ENCODE results near the gene OGFRL1. TPM values are rescaled to one million over a fixed set of nuclear protein-coding genes. Genes with fewer than 3 reads are reported as not detected.

OGFRL1 gene
- total and polyA plus RNA-seq, 2 donors (not counting 1 experiment from before 2014, with no cell fraction given): 6.4 to 31.6 TPM

DNA sequence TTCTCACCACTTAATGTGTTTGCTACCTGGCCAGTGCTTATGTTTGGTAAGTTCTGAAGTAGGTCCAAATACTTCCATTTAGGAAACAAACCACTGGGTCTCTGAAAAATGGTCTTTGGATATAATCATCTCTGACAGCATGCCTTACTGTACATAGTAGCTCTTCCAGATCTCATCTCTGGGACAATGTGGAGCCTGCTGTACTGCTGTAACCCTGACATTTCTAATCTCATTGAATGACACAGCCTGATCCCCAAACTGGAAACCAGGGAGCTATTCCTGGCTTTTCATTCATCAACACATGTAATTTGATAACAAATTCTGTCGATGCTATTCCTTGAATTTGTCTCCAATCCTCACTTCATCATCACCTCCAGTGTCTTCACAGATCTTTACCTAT lies 23.5 kb downstream of the OGFRL1 start:
- Histone ChIP-seq H3K9ac (ENCODE audit: low read length) (no peak overlapping the region), H3K4me3 (ENCODE audit: control extremely low read depth in 1 of 5, extremely low read depth in 1 of 5, insufficient read depth in 1 of 5, low read depth in 2 of 5, low read length in 4 of 5) (no peak overlapping the region), H4K20me1 (ENCODE audit: control insufficient read depth, insufficient read depth, low read length, poor library complexity, severe bottlenecking) (no peaks in the 10 kb centered on the region), H3K4me2 (replicated peaks; ENCODE audit: low read depth, low read length, poor library complexity, severe bottlenecking) (no peak overlapping the region), H3K4me1 (ENCODE audit: control insufficient read depth in 2 of 2, insufficient read depth in 2 of 2, low read length in 2 of 2) (no peaks in the 10 kb centered on the region), H3K27ac (ENCODE audit: low read length in 2 of 2) (no peak overlapping the region), H3K27me3 (replicated peaks in 1 of 4; ENCODE audit: control extremely low read depth in 1 of 4, control insufficient read depth in 3 of 4, insufficient read depth in 4 of 4, low read length in 3 of 4) (no peaks in the 10 kb centered on the region), H3K9me3 (ENCODE audit: control extremely low read depth in 1 of 3, control insufficient read depth in 2 of 3, insufficient read depth in 1 of 3, low read length in 2 of 3) (no peaks in the 10 kb centered on the region), H3K36me3 (replicated peaks in 1 of 2; ENCODE audit: control extremely low read depth in 1 of 2, control insufficient read depth in 1 of 2, extremely low read depth in 1 of 2, insufficient read depth in 2 of 2, low read length in 1 of 2) (no peaks in the 10 kb centered on the region), H3K79me2 (ENCODE audit: control insufficient read depth, insufficient read depth, low read length) (no peaks in the 10 kb centered on the region), H2AFZ (ENCODE audit: insufficient read depth, low read depth, low read length, poor library complexity, severe bottlenecking) (no peak overlapping the region)
- H3K27ac Mint-ChIP-seq: no peak overlapping the region
- H3K4me3 Mint-ChIP-seq: no peak overlapping the region
- intact Hi-C loops (cut with micrococcal nuclease): no loop called here
- no peaks in the 10 kb centered on the region for H3K9me3 Mint-ChIP-seq (ENCODE audit: insufficient read depth)
- POLR2A ChIA-PET: no interaction called here
- no peaks in the 10 kb centered on the region for H3K27me3 Mint-ChIP-seq
- TF ChIP-seq, protein P1, sequence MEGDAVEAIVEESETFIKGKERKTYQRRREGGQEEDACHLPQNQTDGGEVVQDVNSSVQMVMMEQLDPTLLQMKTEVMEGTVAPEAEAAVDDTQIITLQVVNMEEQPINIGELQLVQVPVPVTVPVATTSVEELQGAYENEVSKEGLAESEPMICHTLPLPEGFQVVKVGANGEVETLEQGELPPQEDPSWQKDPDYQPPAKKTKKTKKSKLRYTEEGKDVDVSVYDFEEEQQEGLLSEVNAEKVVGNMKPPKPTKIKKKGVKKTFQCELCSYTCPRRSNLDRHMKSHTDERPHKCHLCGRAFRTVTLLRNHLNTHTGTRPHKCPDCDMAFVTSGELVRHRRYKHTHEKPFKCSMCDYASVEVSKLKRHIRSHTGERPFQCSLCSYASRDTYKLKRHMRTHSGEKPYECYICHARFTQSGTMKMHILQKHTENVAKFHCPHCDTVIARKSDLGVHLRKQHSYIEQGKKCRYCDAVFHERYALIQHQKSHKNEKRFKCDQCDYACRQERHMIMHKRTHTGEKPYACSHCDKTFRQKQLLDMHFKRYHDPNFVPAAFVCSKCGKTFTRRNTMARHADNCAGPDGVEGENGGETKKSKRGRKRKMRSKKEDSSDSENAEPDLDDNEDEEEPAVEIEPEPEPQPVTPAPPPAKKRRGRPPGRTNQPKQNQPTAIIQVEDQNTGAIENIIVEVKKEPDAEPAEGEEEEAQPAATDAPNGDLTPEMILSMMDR (IDR thresholded peaks at IDR 0.05): no peak
- no peak for TF ChIP-seq EZH2 (IDR thresholded peaks at IDR 0.05; ENCODE audit: borderline replicate concordance, insufficient read depth, low read depth, low read length, poor library complexity, severe bottlenecking)
- no peaks in the 10 kb centered on the region for H3K4me1 Mint-ChIP-seq
- ATAC-seq (ENCODE audit: low read depth): no peak
- DNase-seq: no peak
- CTCF ChIA-PET: no interaction called here
- WGBS (ENCODE audit: insufficient coverage): 90% methylated on average over 1 of the region's 1 CpG

DNA sequence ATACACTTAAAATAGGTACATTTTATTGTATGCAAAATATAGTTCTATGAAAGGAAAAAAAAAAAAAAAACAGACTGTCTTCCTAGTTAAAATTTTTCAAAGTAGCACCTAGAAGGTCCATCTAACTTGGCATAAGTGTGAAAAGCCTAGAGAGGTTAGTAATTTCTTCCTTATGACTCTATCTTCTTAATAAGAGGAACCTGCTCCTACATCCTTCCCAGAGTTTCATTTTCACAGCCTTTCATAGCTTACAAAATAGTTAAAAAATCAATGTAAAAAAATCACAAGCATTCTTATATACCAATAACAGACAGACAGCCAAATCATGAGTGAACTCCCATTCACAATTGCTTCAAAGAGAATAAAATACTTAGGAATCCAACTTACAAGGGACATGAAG lies 28.8 kb downstream of the OGFRL1 start:
- Histone ChIP-seq H3K4me3 (ENCODE audit: control extremely low read depth in 1 of 5, extremely low read depth in 1 of 5, insufficient read depth in 1 of 5, low read depth in 2 of 5, low read length in 4 of 5) (no peak overlapping the region), H3K4me2 (replicated peaks; ENCODE audit: low read depth, low read length, poor library complexity, severe bottlenecking) (no peak overlapping the region), H4K20me1 (ENCODE audit: control insufficient read depth, insufficient read depth, low read length, poor library complexity, severe bottlenecking) (no peaks in the 10 kb centered on the region), H2AFZ (ENCODE audit: insufficient read depth, low read depth, low read length, poor library complexity, severe bottlenecking) (no peak overlapping the region), H3K79me2 (ENCODE audit: control insufficient read depth, insufficient read depth, low read length) (no peaks in the 10 kb centered on the region), H3K27ac (ENCODE audit: low read length in 2 of 2) (no peak overlapping the region), H3K4me1 (ENCODE audit: control insufficient read depth in 2 of 2, insufficient read depth in 2 of 2, low read length in 2 of 2) (no peaks in the 10 kb centered on the region), H3K9ac (ENCODE audit: low read length) (no peak overlapping the region), H3K36me3 (replicated peaks in 1 of 2; ENCODE audit: control extremely low read depth in 1 of 2, control insufficient read depth in 1 of 2, extremely low read depth in 1 of 2, insufficient read depth in 2 of 2, low read length in 1 of 2) (no peaks in the 10 kb centered on the region), H3K9me3 (ENCODE audit: control extremely low read depth in 1 of 3, control insufficient read depth in 2 of 3, insufficient read depth in 1 of 3, low read length in 2 of 3) (no peaks in the 10 kb centered on the region), H3K27me3 (replicated peaks in 1 of 4; ENCODE audit: control extremely low read depth in 1 of 4, control insufficient read depth in 3 of 4, insufficient read depth in 4 of 4, low read length in 3 of 4) (no peaks in the 10 kb centered on the region)
- Mint-ChIP-seq H3K27ac (no peak overlapping the region), H3K4me1 (no peaks in the 10 kb centered on the region), H3K4me3 (no peak overlapping the region), H3K27me3 (no peaks in the 10 kb centered on the region), H3K9me3 (ENCODE audit: insufficient read depth) (no peaks in the 10 kb centered on the region)
- intact Hi-C loops (cut with micrococcal nuclease): no loop called here
- ChIA-PET CTCF (no interaction called here), POLR2A (no interaction called here)
- DNase-seq (no peak), ATAC-seq (ENCODE audit: low read depth) (no peak)
- TF ChIP-seq, protein P1 (IDR thresholded peaks at IDR 0.05): no peak
- TF ChIP-seq EZH2 (IDR thresholded peaks at IDR 0.05; ENCODE audit: borderline replicate concordance, insufficient read depth, low read depth, low read length, poor library complexity, severe bottlenecking): no peak
